Neural crest cell (in vitro differentiated cells): ENCODE results near the gene ADAMTS13. TPM values are rescaled to one million over a fixed set of nuclear protein-coding genes. Genes with fewer than 3 reads are reported as not detected.

Experiments
- DNase-seq: peaks from one replicate; pipeline ENCODE4 v3.0.0; 2021; ENCODE audit warnings: low read depth, mixed read lengths, low spot score
- H3K27ac Mint-ChIP-seq: one replicate; pipeline ENCODE4 v1.8.0; 2021; ENCODE audit warnings: mild to moderate bottlenecking, mixed read lengths; ENCODE audit not compliant: unreplicated experiment
- H3K27me3 Mint-ChIP-seq: 2 replicates; pipeline ENCODE4 v1.8.0; 2021; ENCODE audit warnings: low read depth, mild to moderate bottlenecking, mixed read lengths
- H3K36me3 Mint-ChIP-seq: 2 replicates; pipeline ENCODE4 v1.8.0; 2021; ENCODE audit warnings: low read depth, mild to moderate bottlenecking, mixed read lengths
- H3K4me1 Mint-ChIP-seq: 2 replicates; pipeline ENCODE4 v1.8.0; 2021; ENCODE audit warnings: mixed read lengths
- H3K4me3 Mint-ChIP-seq: one replicate; pipeline ENCODE4 v1.8.0; 2021; ENCODE audit warnings: mild to moderate bottlenecking, mixed read lengths
- H3K9me3 Mint-ChIP-seq: 2 replicates; pipeline ENCODE4 v1.8.0; 2021; ENCODE audit warnings: mixed read lengths
- CTCF ChIP-seq: fragments of 200-600 bp; sonication (generic); conservative IDR thresholded peaks from 2 replicates; pipeline ENCODE4 v1.5.0; 2021; ENCODE audit warnings: antibody characterized with exemption, mild to moderate bottlenecking
- total RNA-seq: library from RNA; stranded (reverse); gene quantifications from 2 replicates; pipeline ENCODE4 v1.2.1, GENCODE V29; 2021

ADAMTS13 gene
- total RNA-seq, 1 donor from 2014 or later, result 6.0 TPM

GRCh38 chr9:133455936-133456335 lies 33.8 kb downstream of the ADAMTS13 start:
- TF ChIP-seq CTCF, result no peak

DNA sequence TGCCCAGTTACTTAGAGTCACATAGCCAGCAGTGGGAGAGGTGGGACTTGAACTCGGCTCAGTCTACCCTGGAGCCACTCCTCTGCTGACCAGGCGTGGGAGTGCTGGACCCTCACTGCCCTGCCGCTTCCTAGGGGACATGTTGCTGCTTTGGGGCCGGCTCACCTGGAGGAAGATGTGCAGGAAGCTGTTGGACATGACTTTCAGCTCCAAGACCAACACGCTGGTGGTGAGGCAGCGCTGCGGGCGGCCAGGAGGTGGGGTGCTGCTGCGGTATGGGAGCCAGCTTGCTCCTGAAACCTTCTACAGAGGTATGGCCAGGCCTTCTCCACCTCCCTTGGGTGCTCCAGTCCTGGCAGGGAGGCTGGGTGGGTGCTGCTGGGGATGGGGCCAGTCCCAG lies 34.2 kb downstream of the ADAMTS13 start:
- no peak for DNase-seq
- no peak overlapping the region for H3K4me3 Mint-ChIP-seq
- no peak for TF ChIP-seq CTCF
- no peaks in the 10 kb centered on the region for H3K27me3 Mint-ChIP-seq
- peaks cover 18% of the 10 kb centered on the region for H3K4me1 Mint-ChIP-seq
- H3K27ac Mint-ChIP-seq, result no peak overlapping the region
- no peaks in the 10 kb centered on the region for H3K9me3 Mint-ChIP-seq
- no peaks in the 10 kb centered on the region for H3K36me3 Mint-ChIP-seq

More at GRCh38 chr9:133455936-133456335, 33.8 kb downstream of the ADAMTS13 start:
- no peak overlapping the region for H3K4me3 Mint-ChIP-seq
- no peak overlapping the region for H3K27ac Mint-ChIP-seq
- no peaks in the 10 kb centered on the region for H3K27me3 Mint-ChIP-seq
- DNase-seq, result no peak
- no peaks in the 10 kb centered on the region for H3K9me3 Mint-ChIP-seq
- no peaks in the 10 kb centered on the region for H3K36me3 Mint-ChIP-seq
- H3K4me1 Mint-ChIP-seq, result peaks cover 13% of the 10 kb centered on the region

DNA sequence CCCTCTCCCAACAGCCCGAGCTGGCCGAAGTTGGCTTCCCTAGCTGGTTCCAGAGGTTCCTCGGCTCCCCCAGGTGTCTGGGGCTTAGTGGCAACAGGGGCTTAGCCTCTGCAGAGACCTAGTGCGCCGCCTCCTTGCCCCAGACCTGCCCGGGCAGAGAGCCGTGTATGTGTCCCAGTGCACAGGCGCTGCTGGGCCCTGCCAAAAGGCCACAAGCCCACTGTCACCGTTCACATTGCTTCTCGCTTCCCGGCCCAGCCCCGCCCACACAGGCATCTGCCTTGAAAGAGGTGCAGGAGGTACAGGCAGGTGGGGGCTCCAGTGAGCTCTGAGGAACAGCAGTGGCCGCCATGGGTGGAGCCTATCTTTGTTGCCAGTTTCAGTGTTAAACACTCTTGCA lies 35.1 kb downstream of the ADAMTS13 start:
- TF ChIP-seq CTCF, result no peak

GRCh38 chr9:133457748-133458147 lies 35.6 kb downstream of the ADAMTS13 start:
- Mint-ChIP-seq H3K9me3 (no peaks in the 10 kb centered on the region), H3K36me3 (no peaks in the 10 kb centered on the region), H3K4me1 (peaks cover 21% of the 10 kb centered on the region), H3K27ac (no peak overlapping the region), H3K27me3 (no peaks in the 10 kb centered on the region), H3K4me3 (no peak overlapping the region)
- DNase-seq, result no peak
- TF ChIP-seq CTCF, result no peak

More for the DNA sequence above, 35.1 kb downstream of the ADAMTS13 start:
- Mint-ChIP-seq H3K4me3 (no peak overlapping the region), H3K4me1 (peaks cover 21% of the 10 kb centered on the region), H3K27me3 (no peaks in the 10 kb centered on the region), H3K36me3 (no peaks in the 10 kb centered on the region), H3K9me3 (no peaks in the 10 kb centered on the region), H3K27ac (no peak overlapping the region)
- DNase-seq, result no peak

DNA sequence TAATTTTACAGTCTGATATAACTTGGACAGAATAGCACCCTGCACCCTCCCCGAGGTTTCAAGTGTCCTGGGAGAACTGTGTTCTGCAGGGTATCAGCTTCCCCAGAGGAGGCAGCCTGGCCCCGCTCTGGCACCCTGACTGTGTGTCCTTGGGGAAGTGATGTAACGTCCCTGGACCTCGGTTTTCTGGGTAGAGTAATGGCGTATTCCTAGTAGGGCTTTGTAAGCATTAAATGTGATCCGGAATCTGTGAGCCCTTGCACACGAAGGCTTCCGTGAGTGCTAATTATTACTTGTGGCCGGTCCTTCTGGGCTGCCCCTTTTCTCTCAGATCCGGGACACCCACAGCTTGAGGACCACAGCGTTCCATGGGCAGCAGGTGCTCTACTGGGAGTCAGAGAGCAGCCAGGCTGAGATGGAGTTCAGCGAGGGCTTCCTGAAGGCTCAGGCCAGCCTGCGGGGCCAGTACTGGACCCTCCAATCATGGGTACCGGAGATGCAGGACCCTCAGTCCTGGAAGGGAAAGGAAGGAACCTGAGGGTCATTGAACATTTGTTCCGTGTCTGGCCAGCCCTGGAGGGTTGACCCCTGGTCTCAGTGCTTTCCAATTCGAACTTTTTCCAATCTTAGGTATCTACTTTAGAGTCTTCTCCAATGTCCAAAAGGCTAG lies 36.6 kb downstream of the ADAMTS13 start:
- no peak for TF ChIP-seq CTCF
- H3K27me3 Mint-ChIP-seq, result no peaks in the 10 kb centered on the region
- H3K36me3 Mint-ChIP-seq, result no peaks in the 10 kb centered on the region
- peaks cover 21% of the 10 kb centered on the region for H3K4me1 Mint-ChIP-seq
- H3K9me3 Mint-ChIP-seq, result no peaks in the 10 kb centered on the region
- DNase-seq, result no peak
- H3K4me3 Mint-ChIP-seq, result peak overlapping the region; percentile 95
- H3K27ac Mint-ChIP-seq, result no peak overlapping the region
